B cell (primary cell): ENCODE measurements around the gene FMN2.

Experiments used
- EZH2 ChIP-seq: IDR thresholded peaks from 2 replicates; pipeline ENCODE4 v1.6.1; 2012; ENCODE audit warnings: borderline replicate concordance, low read depth, mild to moderate bottlenecking, moderate library complexity, low read length; ENCODE audit not compliant: insufficient read depth, poor library complexity, severe bottlenecking
- TF ChIP-seq, protein P1 (sequence below): fragments of 200-600 bp; IDR thresholded peaks from one replicate; pipeline ENCODE4 v1.8.0; 2022; ENCODE audit warnings: antibody characterized with exemption, mild to moderate bottlenecking

DNA sequence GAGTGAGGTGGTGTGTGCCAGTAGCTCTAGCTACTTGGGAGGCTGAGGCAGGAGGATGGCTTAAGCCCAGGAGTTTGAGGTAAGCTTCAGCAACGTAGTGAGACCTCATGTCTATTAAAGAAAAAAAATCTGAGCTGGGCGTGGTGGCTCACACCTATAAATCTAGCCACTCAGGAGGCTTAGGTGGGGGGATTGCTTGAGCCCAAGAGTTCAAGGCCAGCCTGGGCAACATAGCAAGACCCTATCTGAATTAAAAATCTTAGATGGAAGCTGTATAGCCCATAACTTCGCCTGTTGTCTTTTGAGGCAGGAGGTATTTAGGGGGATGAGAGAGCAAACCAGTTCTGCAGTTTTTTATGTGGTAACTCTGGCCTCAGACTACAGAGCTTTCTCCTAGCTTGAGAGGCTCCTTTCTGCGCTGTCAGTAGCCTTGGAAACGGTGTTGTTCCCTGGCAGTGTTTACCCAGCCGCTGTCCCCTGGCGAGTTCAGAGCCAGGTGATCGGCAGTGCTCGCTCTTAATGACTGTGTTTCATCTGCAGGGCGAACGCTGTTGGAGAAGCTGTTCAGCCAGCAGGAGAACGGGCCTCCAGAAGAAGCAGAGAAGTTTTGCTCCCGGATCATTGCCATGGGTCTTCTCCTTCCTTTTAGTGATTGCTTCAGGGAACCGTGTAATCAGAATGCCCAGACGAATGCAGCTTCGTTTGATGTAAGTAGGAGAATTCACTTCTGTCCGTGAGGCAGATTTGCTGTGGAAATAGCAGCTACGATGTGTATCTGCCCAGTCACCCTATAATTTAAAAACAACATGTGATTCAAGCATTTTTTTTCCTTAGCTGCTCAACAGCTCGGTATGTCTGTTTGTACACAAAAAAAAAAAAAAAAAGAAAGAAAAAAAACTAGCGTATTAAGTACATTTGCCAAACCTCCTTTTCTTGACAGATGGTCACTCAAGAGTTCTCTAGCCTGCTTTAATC, 31.2 kb downstream of the FMN2 start:
- TF ChIP-seq, protein P1, sequence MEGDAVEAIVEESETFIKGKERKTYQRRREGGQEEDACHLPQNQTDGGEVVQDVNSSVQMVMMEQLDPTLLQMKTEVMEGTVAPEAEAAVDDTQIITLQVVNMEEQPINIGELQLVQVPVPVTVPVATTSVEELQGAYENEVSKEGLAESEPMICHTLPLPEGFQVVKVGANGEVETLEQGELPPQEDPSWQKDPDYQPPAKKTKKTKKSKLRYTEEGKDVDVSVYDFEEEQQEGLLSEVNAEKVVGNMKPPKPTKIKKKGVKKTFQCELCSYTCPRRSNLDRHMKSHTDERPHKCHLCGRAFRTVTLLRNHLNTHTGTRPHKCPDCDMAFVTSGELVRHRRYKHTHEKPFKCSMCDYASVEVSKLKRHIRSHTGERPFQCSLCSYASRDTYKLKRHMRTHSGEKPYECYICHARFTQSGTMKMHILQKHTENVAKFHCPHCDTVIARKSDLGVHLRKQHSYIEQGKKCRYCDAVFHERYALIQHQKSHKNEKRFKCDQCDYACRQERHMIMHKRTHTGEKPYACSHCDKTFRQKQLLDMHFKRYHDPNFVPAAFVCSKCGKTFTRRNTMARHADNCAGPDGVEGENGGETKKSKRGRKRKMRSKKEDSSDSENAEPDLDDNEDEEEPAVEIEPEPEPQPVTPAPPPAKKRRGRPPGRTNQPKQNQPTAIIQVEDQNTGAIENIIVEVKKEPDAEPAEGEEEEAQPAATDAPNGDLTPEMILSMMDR, result no peak
- TF ChIP-seq EZH2, result no peak
